ENCODE data around the gene ANKZF1. TPM values are rescaled to one million over a fixed set of nuclear protein-coding genes. Genes with fewer than 3 reads are reported as not detected.

The ANKZF1 gene
- total and polyA plus RNA-seq, 2 of the 4 experiments (the other 2 are of a cell fraction): 18.6 to 33.8 TPM

DNA sequence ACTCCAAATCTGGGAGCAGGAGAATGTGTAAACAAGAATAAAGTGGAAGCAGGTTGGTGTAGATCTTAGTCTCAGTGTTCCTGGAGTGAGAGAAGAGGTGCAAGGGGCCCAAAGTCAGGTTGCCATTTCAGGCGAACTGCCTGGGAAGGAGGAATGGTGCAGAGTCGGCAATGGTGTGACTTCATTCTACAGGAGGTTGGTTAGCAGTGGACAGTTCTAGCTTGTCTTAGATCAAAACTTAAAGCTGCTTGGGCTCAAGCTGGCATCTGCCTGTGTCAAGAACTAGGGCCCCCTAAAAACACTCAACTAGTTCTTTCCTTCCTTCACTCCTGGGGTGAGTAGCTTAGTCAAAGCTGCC lies 19.2 kb downstream of the ANKZF1 start:
- intact Hi-C loops (cut with micrococcal nuclease): no loop called here
- Histone ChIP-seq H3K79me1 (ENCODE audit: low read depth in 1 of 2, low read length in 2 of 2) (peaks cover 23 to 48% of the 10 kb centered on the region in 2 experiments), H3K18ac (ENCODE audit: low read depth, low read length) (peak overlapping the region; percentile 3; the same call in 1 of the 2 replicates), H3K4me1 (ENCODE audit: control insufficient read depth, insufficient read depth, low read length) (peaks cover 44% of the 10 kb centered on the region), H3K27ac (ENCODE audit: insufficient read depth, low read length) (peak overlapping the region; percentile 72), H2BK20ac (ENCODE audit: low read depth, low read length) (peak overlapping the region; percentile 54), H2AFZ (replicated peaks; ENCODE audit: low read length, poor library complexity) (no peak overlapping the region), H3K14ac (replicated peaks; ENCODE audit: low read depth, low read length) (peak overlapping the region; percentile 32; the same call in 1 of the 2 replicates), H3K4ac (ENCODE audit: low read depth, low read length) (peak overlapping the region; percentile 87), H4K20me1 (ENCODE audit: insufficient read depth, low read length) (0 out of 2 replicates have a peak, but pooled peaks cover 8% of the 10 kb centered on the region), H2AK5ac (ENCODE audit: low read depth, low read length) (peak overlapping the region; percentile 78), H4K91ac (ENCODE audit: insufficient read depth, low read depth, low read length) (peak overlapping the region; percentile 82; the same call in 1 of the 2 replicates), H3K9me3 (ENCODE audit: control insufficient read depth, insufficient read depth, low read length) (no peaks in the 10 kb centered on the region), H3K56ac (ENCODE audit: extremely low read depth, insufficient read depth, low read length) (peak overlapping the region; percentile 45; the same call in 1 of the 2 replicates), H3K27me3 (ENCODE audit: control insufficient read depth, insufficient read depth, low read length) (no peaks in the 10 kb centered on the region), H3K4me2 (ENCODE audit: low read depth, low read length) (peak overlapping the region; percentile 1; the same call in 1 of the 2 replicates), H2AK9ac (replicated peaks; ENCODE audit: low read depth, low read length, poor library complexity) (peak overlapping the region; percentile 99), H3K23ac (ENCODE audit: low read depth, low read length) (peak overlapping the region; percentile 44; the same call in 1 of the 2 replicates), H2BK5ac (ENCODE audit: low read depth, low read length, poor library complexity, severe bottlenecking) (peak overlapping the region; percentile 90), H4K5ac (ENCODE audit: low read depth, low read length) (peak overlapping the region; percentile 36), H3K9me1 (ENCODE audit: insufficient read depth, low read length) (peaks cover 49% of the 10 kb centered on the region), H3K4me3 (ENCODE audit: insufficient read depth, low read depth, low read length) (no peak overlapping the region), H3K9ac (ENCODE audit: low read depth, low read length) (peak overlapping the region; percentile 7; the same call in 1 of the 2 replicates), H2BK120ac (ENCODE audit: low read depth, low read length) (peak overlapping the region; percentile 70), H4K8ac (ENCODE audit: low read depth in 2 of 2, low read length in 2 of 2) (peak overlapping the region in 1 of 2 experiments; percentile 82; a peak in 3 of 4 replicates), H3K36me3 (ENCODE audit: control insufficient read depth, insufficient read depth, low read length) (peaks cover 21% of the 10 kb centered on the region; the same call in 1 of the 2 replicates), H2BK15ac (ENCODE audit: low read depth, low read length) (peak overlapping the region; percentile 50; the same call in 2 of the 3 replicates)
- no peak for DNase-seq
- TF ChIP-seq POLR2A (IDR thresholded peaks at IDR 0.05; ENCODE audit: low read depth, low read length): 0 out of 2 replicates have a peak, but pooled peaks have one; percentile 10
- TF ChIP-seq RFX5 (IDR thresholded peaks at IDR 0.05; ENCODE audit: low read depth, low read length): no peak
- dilution Hi-C loops (cut with HindIII; ENCODE audit: low sequenced_read_pairs, unreplicated experiment): no loop called here
- CTCF ChIA-PET: interaction anchor here (0.8 to 2.3 kb wide), 2 partner anchors 31 to 46 kb away, joined by 8 to 10 read pairs; no protein-coding TSS in a partner anchor
- no peak for ATAC-seq (ENCODE audit: low read depth)
- no TSS peak for BruUV-seq (replicated peaks)
- WGBS, 2 experiments (ENCODE audit: extremely low coverage in 2 of 2, insufficient read length in 1 of 2): no CpG with 5 or more reads among the region's 2 CpGs
- in situ Hi-C loops (cut with MboI; ENCODE audit: low sequenced_read_pairs): no loop called here
- POLR2A ChIA-PET (ENCODE audit: unreplicated experiment): interaction anchor here (1.0 kb wide), 1 partner anchor 20 kb away, joined by 18 read pairs; the partner anchor contains the start of genes ANKZF1 and ATG9A
